GM21717 (cell line): ENCODE measurements around the gene CNTN1.

Source experiments
- ATAC-seq: cut with Tn5 transposase; IDR thresholded peaks from one replicate; pipeline ENCODE4 v1.9.1; 2021; ENCODE audit warnings: mild to moderate bottlenecking, moderate library complexity; ENCODE audit not compliant: unreplicated experiment

The CNTN1 gene

DNA sequence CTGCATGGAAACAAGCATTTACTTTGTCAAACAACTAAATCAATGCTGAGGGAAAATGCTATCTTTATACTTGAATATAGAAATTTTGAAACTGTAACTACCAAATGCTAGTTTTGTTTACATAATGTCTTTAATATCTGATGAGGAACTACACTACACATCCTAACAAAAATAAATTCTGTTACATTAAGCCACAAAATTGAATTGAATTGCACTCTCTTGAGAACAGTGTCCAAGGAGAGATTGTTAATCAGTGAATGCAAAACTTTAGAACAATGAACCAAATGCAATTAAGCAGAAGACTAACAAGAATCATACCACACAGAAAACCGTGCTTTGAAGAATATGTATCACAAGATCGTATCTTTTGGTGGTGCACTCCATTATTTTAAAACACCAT, 141.6 kb downstream of the CNTN1 start:
- ATAC-seq, result no peak

DNA sequence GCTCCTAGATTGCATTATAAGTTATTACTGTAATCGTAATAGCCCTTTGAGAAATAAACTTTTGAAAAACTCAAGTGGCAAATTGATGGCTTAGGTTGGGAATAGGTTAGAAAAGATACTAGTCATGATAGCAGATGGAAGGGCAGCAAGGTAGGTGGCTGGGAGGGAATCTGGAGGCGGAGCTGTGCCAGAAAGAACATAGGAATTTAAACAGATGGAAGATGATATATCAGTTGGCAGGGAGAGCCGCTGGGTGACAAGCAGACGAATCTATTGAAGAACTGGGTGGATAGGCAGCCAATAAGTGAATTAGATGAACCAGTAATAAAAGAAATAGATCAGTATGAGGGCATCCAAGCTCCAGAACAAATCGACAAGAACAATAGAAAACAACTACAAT, 142.1 kb downstream of the CNTN1 start:
- no peak for ATAC-seq

GRCh38 chr12:40837891-40838429, 145.7 kb downstream of the CNTN1 start:
- ATAC-seq, result no peak

GRCh38 chr12:40843495-40843894, 151.3 kb downstream of the CNTN1 start:
- no peak for ATAC-seq

DNA sequence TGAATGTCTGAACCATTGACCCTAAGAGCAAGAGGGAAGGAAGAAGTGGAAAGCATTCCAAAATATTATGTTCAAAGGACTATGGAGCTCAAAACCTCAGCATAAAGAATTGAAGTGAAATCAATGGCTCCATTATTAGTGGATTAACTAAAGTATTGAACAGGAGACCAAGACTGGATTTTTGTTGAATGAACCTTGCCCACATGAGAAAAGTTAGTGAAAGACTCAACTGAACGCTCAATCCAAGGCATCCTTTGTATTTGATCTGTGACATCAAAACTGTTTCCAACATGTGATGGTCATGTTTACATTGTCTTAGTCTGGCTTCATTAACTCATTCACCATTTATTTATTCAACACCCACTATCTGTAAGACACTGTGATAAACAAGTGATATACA, 161.0 kb downstream of the CNTN1 start:
- no peak for ATAC-seq

DNA sequence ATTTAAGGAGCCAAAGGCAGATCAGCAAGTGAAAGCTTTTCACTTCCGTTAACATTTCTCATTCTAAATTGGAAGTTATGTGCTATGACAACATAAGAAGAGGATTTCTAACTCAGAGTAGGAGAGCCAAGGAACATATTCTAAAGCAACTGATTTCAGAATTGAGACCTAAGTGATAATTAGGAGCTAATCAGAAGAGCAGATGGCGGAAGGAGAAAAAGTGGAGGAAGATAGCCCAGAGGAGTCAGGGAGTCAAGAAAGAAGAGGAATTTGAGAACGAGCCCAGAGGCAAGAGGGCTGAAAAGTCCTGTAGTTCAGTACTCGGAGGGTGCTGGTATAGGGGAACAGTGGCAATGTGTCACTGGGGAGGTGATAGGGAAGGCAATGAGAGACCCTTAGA, 162.4 kb downstream of the CNTN1 start:
- ATAC-seq, result no peak

GRCh38 chr12:40864891-40865290, 172.7 kb downstream of the CNTN1 start:
- ATAC-seq, result no peak

GRCh38 chr12:40870981-40871380, 178.7 kb downstream of the CNTN1 start:
- ATAC-seq, result no peak

- ATAC-seq, result no peak
Measured at GRCh38 chr12:40874868-40875267, 182.6 kb downstream of the CNTN1 start.

GRCh38 chr12:40889329-40889728, 197.1 kb downstream of the CNTN1 start:
- ATAC-seq, result no peak

- ATAC-seq, result no peak
Measured at GRCh38 chr12:40892528-40892927, 200.3 kb downstream of the CNTN1 start.

GRCh38 chr12:40898505-40898904, 206.3 kb downstream of the CNTN1 start:
- no peak for ATAC-seq

GRCh38 chr12:40903040-40903439, 210.8 kb downstream of the CNTN1 start:
- no peak for ATAC-seq

DNA sequence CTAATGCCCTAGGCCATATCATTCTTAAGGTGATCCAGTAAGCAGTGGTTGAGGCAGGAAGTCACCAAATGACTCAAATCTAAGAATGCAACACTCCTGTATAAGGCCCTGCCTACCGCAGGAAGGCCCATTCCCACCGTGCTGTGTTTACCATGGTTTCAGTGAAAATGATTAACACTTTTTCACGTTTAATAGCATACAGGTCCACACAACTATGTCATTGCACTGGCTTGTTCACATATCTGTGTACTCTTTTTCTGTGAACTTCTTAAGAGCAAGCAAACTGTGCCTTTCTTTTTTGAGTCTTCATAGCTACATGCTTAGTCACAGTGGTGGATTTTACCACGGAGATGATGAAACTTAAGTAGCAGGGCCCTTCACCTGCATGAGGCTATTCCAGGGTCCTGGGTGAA, 214.9 kb downstream of the CNTN1 start:
- peak; percentile 90 for ATAC-seq

- no peak for ATAC-seq
Measured at GRCh38 chr12:40911676-40912075, 219.4 kb downstream of the CNTN1 start.

DNA sequence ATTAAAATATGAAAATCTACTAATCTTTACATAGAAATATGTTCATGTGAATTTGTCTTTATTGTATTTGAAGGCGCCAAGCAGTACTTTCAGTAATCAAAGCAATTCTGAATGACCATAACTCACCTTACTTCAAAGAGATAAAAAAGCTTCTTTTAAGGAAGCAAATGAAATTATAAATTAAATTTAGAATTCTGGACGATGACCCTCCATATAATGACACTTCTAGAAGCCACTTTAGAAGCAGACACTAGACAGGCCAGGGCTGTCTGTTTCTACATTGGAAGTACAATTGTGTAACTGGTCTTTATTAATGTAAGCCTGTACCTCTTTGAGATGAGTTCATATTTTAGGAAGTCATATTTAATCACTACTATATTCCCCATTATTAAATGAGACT, 222.9 kb downstream of the CNTN1 start:
- no peak for ATAC-seq

- ATAC-seq, result no peak
Measured at GRCh38 chr12:40917561-40917960, 225.3 kb downstream of the CNTN1 start.

GRCh38 chr12:40921563-40922163, 229.4 kb downstream of the CNTN1 start:
- ATAC-seq, result no peak

DNA sequence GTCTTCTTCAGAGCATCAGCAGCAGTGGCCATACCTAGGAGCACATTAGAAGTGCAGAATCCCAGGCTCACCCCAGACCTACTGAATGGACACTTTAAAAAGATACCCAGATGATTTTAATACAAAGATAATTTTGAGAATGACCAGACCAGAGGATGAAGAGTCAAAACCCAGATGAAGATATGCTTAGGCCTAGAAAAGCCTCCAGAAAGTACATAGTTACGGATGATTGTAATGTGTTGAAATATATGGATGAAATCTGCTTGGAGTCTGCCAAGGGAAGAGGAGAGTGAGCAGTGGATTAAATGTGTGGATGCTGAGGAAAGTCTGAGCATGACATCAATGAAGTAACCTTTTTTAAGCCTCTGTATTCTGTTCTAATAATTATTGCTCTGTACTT, 245.7 kb downstream of the CNTN1 start:
- ATAC-seq, result no peak

DNA sequence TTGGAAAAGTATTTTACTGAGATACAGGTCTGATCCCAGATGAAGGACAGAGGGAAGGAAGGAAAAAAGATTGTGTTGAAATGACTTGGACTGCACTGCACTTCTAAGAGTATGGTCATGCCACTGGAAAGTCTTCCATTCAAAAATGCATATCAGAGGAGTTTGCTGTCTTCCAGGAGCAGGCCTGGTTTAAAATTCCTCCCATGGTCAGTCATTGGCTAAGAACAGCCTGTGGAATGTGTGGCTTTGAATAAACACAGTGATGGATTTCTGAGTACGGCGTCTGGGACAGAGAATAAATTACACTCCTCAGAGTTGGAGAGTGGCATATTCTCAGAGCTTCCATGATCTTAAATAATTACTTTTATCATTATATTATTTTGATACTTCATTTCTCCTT, 250.1 kb downstream of the CNTN1 start:
- ATAC-seq, result no peak

GRCh38 chr12:40945772-40946171, 253.5 kb downstream of the CNTN1 start:
- no peak for ATAC-seq

DNA sequence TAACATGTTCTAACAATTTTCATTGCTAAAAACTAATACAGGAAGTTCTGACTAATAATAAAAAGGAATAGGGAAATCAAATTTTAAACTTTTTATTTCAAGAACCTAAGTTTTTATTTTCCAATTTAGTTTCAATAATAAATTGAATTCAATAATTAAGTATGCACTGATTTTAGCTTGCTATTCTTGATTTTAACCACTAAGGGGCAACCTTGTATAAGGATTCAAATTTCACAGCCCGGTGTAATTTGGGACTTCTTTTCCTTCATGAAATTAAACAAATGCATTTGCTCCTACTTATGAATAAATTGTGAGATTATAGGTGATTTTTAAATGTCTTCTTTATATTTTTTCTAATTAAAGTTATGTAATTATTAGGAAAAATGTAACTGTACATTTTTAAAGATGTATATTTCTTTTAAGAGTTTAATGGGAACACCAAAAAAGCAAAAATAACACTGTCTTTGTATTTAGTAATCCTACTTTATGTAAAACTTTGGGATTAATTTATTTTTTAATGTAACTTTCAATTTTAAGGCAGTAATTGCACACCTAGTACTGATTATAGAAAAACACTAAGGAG, 254.5 kb downstream of the CNTN1 start:
- no peak for ATAC-seq

GRCh38 chr12:40947797-40948196, 255.6 kb downstream of the CNTN1 start:
- ATAC-seq, result no peak
